Frontal cortex (tissue), 4 donors: ENCODE results near the gene RNPC3. TPM values are rescaled to one million over a fixed set of nuclear protein-coding genes. Genes with fewer than 3 reads are reported as not detected.
"Not testable (repeated sequence)": the region's sequence is repeated elsewhere in the genome, so short reads cannot be mapped to it uniquely, and the experiment has no call there.

ENCODE experiments used
- DNase-seq, 2 donors: peaks; one replicate each; pipeline ENCODE4 v3.0.0; 2012; ENCODE audit warnings: low spot score in 2 of 2
- FAIRE-seq: peaks from 2 replicates; lab custom pipeline; 2012; peaks lifted over from hg19 to GRCh38; lab: Jason Lieb, UNC
- total RNA-seq: library from RNA; depleted of rRNA; stranded (reverse); fragments of >200 nt; gene quantifications from one replicate; pipeline ENCODE4 v1.2.3, GENCODE V29; 2014
- donor health status: control.
- donor health status: control.
- donor health status: control.

The RNPC3 gene
- total RNA-seq, 1 donor from 2014 or later = 16.7 TPM

- DNase-seq = no peak
- FAIRE-seq = no peak
These were observed 22.3 kb downstream of the RNPC3 start for GRCh38 chr1:103547840-103548239.

GRCh38 chr1:103560427-103560826 is 34.9 kb downstream of the RNPC3 start:
- DNase-seq (no peak), FAIRE-seq (peak; percentile 6)

- FAIRE-seq, DNase-seq: not testable (repeated sequence)
These were observed 35.6 kb downstream of the RNPC3 start for GRCh38 chr1:103561124-103561523.

DNA sequence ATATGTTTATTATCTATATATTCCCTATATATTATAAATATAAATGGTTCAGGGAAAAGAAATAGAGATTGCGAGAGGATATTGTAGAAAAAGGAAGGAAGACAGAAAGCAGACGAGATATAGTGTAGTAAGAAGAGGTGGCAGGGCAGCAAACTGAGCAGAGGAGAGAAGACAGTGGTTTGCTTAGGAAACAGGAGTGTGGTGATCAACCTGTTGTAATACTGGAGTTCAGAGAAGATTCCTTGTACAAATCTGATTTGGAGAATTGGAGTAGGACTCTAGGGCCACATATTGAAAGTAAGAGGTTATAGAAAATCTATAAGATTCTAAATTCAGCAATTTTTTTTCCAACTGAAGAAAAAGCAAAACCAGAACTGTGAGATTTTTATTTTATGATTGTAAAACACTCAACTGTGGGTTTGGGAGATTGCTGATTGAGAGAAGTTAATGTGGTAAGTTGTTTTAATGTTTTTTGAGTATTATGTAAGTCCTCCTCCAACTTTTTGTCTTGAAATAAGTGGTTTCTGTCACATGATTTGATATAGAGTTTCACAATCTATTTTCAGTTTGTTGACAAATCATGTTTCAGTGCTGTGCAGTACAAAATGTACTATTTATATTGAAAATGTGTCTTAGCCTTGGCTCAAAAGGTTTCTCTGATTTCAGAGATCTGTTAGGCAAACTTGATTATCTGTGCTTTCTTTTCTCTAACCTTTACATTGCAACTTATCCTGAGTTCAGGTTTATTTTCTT is 36.3 kb downstream of the RNPC3 start:
- FAIRE-seq (no peak), DNase-seq (no peak)

GRCh38 chr1:103563056-103563455 is 37.6 kb downstream of the RNPC3 start:
- DNase-seq (no peak), FAIRE-seq (no peak)

DNA sequence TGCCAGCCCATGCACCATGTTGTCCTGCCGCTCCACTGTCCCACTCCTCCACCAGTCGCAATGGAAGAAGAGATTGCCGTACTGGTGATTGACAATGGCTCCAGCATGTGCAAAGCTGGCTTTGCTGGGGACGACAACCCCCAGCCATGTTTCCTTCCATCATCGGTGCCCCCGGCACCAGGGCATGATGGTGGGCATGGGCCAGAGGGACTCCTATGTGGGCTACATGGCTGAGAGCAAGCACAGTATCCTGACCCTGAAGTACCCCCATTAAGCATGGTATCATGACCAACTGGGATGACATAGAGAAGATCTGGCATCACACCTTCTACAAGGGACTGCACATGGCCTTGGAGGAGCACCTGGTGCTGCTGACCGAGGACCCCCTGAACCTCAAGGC is 44.0 kb downstream of the RNPC3 start:
- no peak for FAIRE-seq
- no peak for DNase-seq

DNA sequence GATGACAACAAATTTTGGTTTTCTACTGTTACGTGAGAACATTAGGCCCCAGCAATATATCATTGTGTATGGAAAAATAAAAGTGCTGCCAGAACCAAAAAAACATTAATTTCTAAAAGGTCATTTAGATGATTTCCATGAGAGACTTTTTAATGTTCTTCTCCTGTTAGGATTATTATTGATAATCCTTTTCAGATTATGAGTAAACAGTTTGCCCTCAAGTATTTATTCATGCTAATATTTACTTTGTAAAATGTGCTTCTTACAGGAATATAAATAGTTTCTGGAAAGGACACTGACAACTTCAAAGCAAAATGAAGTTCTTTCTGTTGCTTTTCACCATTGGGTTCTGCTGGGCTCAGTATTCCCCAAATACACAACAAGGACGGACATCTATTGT is 45.8 kb downstream of the RNPC3 start, which contains the start of gene AMY2B:
Gene AMY2B (plus strand): TSS at position 301 of the 400 bp plus-strand sequence. CDS start 14 bp downstream, at position 315.
- FAIRE-seq, DNase-seq: not testable (repeated sequence)

- no peak for DNase-seq
These were observed 50.6 kb downstream of the RNPC3 start for GRCh38 chr1:103576065-103576464.

DNA sequence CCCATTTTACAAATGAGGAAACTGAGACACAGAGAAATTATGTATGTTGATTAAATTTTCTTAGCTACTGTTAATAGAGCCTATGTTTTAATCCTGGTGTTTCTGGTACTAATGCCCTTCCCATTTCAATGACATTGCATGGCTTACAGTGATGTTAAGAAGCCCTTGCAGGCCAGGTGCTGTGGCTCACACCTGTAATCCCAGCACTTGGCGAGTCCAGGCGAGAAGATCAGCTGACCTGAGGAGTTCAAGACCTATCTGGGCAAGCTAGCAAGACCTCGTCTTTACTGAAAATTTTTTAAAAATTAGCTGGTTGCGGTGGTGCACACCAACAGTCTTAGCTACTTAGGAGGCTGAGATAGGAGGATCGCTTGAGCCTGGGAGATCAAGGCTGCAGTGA is 51.3 kb downstream of the RNPC3 start:
- not testable (repeated sequence) for DNase-seq, FAIRE-seq

More at GRCh38 chr1:103576065-103576464, 50.6 kb downstream of the RNPC3 start:
- FAIRE-seq = no peak

DNA sequence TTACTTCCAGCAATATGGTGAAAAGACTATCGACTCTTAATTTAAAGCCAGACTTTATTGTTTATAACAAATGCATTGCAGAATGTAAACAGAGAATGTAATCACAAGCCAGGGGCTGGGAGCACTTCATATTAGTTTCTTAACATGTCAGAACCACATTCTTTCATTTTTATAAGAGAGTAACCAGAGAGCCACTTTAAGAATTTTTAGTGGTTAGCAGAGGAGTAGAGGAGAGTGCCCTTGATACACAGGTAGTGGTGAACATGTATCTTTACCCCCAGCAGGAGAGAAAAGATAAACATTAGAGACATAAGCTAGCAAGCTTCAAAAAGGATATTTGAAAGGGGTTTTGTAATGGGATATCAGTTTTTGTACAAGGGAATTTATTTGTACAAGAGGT is 57.0 kb downstream of the RNPC3 start:
- FAIRE-seq (no peak), DNase-seq (no peak)

- no peak for FAIRE-seq
These were observed 58.4 kb downstream of the RNPC3 start for GRCh38 chr1:103583887-103584286.

DNA sequence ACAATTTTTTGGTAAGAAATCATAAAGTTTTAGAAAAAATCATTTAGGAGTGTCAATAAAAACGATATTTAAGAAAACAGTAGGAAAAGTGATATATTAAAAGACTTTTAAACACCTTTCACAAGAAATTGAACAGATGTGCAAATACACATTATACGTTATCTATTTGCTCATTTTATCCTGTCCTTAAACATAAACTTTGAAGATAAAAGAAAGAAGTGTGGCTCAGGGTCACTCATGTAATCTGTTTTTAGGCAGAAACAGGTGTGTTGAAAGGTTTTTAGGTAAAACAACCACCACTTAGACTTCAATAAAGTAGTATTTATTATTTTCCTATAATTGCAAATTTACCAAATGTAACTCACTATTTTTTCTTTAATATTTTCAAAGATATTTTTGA is 59.0 kb downstream of the RNPC3 start:
- DNase-seq (no peak), FAIRE-seq (peak; percentile 42)

More at GRCh38 chr1:103583887-103584286, 58.4 kb downstream of the RNPC3 start:
- DNase-seq = no peak

DNA sequence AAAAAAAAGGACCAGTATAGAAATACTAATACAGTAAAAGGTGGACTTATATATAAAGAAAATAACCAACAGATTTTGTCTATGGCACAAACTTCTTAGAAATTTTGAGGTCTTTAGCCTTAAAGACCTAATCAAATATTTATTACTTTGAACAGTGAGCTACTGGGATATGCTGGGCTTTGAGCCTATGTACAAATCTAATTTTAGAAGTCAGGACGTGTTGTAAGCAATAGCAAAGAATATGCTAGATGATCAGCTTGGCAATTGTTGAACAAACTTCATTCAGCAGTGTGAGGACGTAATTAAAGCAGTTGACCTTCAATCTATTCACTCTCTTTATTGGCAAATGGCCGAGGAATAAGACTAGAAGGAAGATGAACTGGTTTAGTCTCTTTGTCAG is 77.2 kb downstream of the RNPC3 start:
- FAIRE-seq = peak; percentile 92
- DNase-seq = not testable (repeated sequence)

Other genes with a start within 250 kb of the RNPC3 start
- gene AMY2B, start 45.9 kb downstream of the RNPC3 start, total RNA-seq = 146 TPM
- not detected for gene AMY2A, start 91.7 kb downstream of the RNPC3 start, total RNA-seq
- not detected for gene AMY1A, start 130.1 kb downstream of the RNPC3 start, total RNA-seq
- gene AMY1B, start 170.5 kb downstream of the RNPC3 start, total RNA-seq = not detected
- not detected for gene AMY1C, start 224.2 kb downstream of the RNPC3 start, total RNA-seq